Skeletal muscle satellite cell (primary cell): ENCODE measurements around the gene MTERF1. TPM values are rescaled to one million over a fixed set of nuclear protein-coding genes. Genes with fewer than 3 reads are reported as not detected.
A peak's percentile ranks its signal among the peaks of the same experiment; 100 is the strongest.

Experiments
- H3K27me3 ChIP-seq: 2 replicates; pipeline ENCODE4 v1.7.0; 2013; ENCODE audit warnings: low read length; ENCODE audit not compliant: control insufficient read depth, insufficient read depth
- H3K36me3 ChIP-seq: 2 replicates; pipeline ENCODE4 v1.7.0; 2013; ENCODE audit warnings: mild to moderate bottlenecking, control low read depth, low read length; ENCODE audit not compliant: insufficient read depth
- H3K4me1 ChIP-seq: 2 replicates; pipeline ENCODE4 v1.7.0; 2013; ENCODE audit warnings: low read length; ENCODE audit not compliant: control insufficient read depth, insufficient read depth
- H3K4me2 ChIP-seq: 2 replicates; pipeline ENCODE4 v1.7.0; 2013; ENCODE audit warnings: mild to moderate bottlenecking, low read length
- H3K4me3 ChIP-seq: 2 replicates; pipeline ENCODE4 v1.7.0; 2013; ENCODE audit warnings: low read length
- H3K9ac ChIP-seq: 2 replicates; pipeline ENCODE4 v1.7.0; 2013; ENCODE audit warnings: mild to moderate bottlenecking, low read depth, low read length, moderate library complexity
- H3K9me3 ChIP-seq: replicated peaks from 2 replicates; pipeline ENCODE4 v1.7.0; 2013; ENCODE audit warnings: mild to moderate bottlenecking, control low read depth, low read length
- total RNA-seq: library from RNA; depleted of rRNA; stranded (reverse); fragments of >200 nt; gene quantifications from 2 replicates; pipeline ENCODE4 v1.2.3, GENCODE V29; 2012; rRNA removed

Gene MTERF1, protein sequence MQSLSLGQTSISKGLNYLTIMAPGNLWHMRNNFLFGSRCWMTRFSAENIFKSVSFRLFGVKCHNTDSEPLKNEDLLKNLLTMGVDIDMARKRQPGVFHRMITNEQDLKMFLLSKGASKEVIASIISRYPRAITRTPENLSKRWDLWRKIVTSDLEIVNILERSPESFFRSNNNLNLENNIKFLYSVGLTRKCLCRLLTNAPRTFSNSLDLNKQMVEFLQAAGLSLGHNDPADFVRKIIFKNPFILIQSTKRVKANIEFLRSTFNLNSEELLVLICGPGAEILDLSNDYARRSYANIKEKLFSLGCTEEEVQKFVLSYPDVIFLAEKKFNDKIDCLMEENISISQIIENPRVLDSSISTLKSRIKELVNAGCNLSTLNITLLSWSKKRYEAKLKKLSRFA
- 10.3 and 14.2 TPM in 2 replicates for total RNA-seq

DNA sequence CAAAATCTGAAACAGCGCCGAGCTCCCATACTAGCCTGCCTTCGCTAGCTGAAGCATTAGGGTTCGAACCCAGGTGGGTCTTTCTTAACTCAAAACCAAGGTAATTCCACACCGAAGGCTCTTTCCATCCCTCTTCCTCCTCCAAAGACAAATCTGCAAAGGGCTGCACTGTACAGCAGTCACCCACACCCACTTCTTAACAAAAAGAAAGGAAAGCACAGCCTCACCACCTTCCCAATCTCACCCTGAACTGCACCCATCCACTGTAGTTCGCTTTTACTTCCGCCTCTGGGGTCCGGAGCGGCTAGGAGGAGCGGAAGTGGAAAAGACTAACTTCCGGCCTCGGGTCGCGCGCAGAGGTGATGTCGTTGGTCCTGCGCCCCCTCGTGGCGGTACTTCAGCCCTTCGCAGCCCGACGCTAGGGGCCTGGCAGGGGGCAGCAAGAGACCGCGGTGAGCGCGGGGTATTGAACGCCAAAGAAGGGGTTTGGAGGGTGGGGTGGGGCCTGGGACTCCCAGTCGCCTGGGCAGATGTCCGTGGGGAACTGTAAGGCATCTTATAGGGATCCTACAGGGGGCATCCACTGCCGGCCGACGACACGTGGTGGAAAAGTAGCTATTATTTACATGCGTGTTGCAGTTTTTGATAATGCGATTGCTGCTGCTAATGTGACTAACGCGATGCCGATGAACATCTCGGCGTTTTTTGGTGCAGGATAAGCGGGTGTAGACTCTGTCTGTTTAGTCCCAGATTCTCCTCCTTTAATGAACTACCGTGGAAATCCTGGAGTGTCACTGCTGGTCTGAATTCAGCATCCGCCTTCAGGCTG is at the start of gene MTERF1:
MTERF1 (minus strand) TSS at position 290 of the 829 bp plus-strand sequence. CDS start 619 bp downstream, outside the sequence.
- Histone ChIP-seq H3K4me1 (peaks cover 7% of the 10 kb centered on the region), H3K27me3 (no peaks in the 10 kb centered on the region)

DNA sequence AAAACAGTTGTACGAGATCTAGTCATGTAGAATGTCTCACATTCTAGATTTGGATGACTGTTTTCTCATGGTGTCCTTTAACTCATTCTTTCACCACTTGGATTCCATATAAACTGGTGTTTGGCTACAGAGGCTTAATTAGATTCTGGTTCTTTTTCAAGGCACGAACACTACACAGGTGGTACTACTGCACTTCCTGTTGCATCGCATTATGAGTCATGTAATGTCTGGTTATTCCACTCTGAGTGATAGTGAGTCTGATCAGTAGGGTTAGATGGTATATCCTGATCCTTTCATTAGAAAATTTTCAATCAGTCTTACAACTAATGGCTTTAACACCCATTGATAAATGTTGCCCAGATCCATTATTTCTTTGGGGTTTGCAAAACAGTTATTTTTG is 49.0 kb upstream of the MTERF1 start:
- H3K36me3 ChIP-seq, result no peaks in the 10 kb centered on the region
- no peak overlapping the region for H3K4me2 ChIP-seq
- no peak overlapping the region for H3K9ac ChIP-seq
- no peaks in the 10 kb centered on the region for H3K4me1 ChIP-seq
- peaks cover 6% of the 10 kb centered on the region for H3K27me3 ChIP-seq
- H3K9me3 ChIP-seq, result no peaks in the 10 kb centered on the region
- H3K4me3 ChIP-seq, result no peak overlapping the region

More for the DNA sequence above, at the start of gene MTERF1:
- Histone ChIP-seq H3K9me3 (no peaks in the 10 kb centered on the region), H3K9ac (peak within 1 kb of the TSS; percentile 91), H3K4me3 (peak within 1 kb of the TSS; percentile 87), H3K36me3 (no peaks in the 10 kb centered on the region), H3K4me2 (peak within 1 kb of the TSS; percentile 93)

DNA sequence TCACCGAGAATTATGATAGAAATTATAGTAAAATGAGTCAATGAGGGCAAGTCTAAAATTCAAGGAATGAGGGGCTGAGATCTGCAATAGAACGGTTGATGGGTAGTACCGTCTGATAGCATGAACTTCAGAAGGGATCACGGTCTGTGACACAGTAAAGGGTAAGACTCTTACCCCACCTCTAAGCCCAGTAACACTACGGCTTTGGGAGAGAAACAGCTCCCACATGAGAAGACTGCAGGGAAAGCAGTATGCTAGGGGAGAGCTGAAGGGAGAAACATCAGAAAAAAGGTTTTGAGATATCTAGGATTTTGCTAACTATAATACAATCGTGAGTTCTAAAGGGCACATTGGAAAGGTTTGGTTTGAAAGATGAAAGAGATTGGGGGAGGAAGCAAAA is 47.4 kb upstream of the MTERF1 start:
- H3K4me1 ChIP-seq, result no peaks in the 10 kb centered on the region
- H3K27me3 ChIP-seq, result peaks cover 6% of the 10 kb centered on the region
- no peak overlapping the region for H3K9ac ChIP-seq
- no peak overlapping the region for H3K4me3 ChIP-seq
- no peaks in the 10 kb centered on the region for H3K9me3 ChIP-seq
- no peak overlapping the region for H3K4me2 ChIP-seq
- no peaks in the 10 kb centered on the region for H3K36me3 ChIP-seq

DNA sequence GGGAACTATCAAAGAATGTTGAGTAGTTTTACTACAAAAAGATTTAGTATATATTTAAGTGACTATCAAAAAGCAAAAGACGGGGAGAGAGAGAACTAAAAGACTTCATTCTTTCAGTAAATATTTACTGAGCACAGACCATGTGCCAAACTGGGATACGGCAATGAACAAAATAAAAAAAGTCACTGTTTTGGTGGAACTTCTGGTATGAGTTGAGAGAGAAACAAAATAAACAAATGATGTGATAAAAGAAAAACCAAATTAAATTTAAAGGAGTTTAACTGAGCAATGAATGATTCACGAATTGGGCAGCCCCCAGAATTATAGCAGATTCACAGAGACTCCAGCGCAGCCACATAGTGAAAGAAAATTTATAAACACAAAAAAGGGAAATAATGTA is 42.4 kb upstream of the MTERF1 start:
- H3K27me3 ChIP-seq, result peaks cover 1% of the 10 kb centered on the region
- H3K9ac ChIP-seq, result no peak overlapping the region
- no peak overlapping the region for H3K4me3 ChIP-seq
- no peaks in the 10 kb centered on the region for H3K4me1 ChIP-seq
- no peak overlapping the region for H3K4me2 ChIP-seq
- no peaks in the 10 kb centered on the region for H3K36me3 ChIP-seq
- no peaks in the 10 kb centered on the region for H3K9me3 ChIP-seq

DNA sequence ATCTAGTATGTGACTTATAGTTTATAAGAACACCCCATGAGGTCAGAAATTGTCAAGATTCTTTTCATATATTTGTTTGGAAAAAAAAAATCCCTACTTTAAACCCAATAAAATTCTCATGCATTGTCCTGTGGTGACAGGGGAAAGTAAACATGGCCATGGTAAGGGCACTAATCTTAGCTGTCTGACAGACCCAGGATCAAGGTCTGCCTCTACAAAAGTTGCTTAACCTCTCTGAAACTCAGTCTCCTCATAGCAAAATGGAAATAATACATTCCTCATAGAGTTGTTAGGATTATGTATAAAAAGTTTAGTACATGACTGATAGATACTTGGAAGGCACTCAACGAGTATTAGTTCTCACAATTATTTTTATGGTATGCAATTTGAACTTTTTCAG is 37.9 kb upstream of the MTERF1 start:
- no peak overlapping the region for H3K4me2 ChIP-seq
- no peaks in the 10 kb centered on the region for H3K27me3 ChIP-seq
- no peaks in the 10 kb centered on the region for H3K9me3 ChIP-seq
- no peaks in the 10 kb centered on the region for H3K36me3 ChIP-seq
- no peak overlapping the region for H3K4me3 ChIP-seq
- H3K4me1 ChIP-seq, result peaks cover 29% of the 10 kb centered on the region
- H3K9ac ChIP-seq, result no peak overlapping the region

DNA sequence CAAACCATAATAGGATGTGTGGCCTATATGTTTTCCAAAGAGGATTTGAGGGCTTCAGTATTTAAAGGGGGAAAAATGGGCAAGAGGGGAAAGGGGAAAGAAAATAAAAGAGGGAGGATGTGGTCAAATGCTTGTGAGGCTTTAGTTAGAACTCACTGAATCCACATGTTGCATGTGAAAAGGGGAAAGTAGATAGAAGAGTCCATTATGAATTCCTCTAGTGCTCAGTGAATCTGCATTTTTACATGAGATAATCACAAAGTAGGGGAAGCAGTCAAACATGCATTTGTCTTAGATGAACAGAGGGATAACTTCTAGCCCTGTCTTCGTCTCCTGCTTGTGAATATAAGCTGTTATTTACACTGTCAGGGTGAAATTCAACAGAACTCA is 35.5 kb upstream of the MTERF1 start:
- Histone ChIP-seq H3K27me3 (no peaks in the 10 kb centered on the region), H3K4me2 (peak overlapping the region; percentile 42), H3K9ac (no peak overlapping the region), H3K36me3 (no peaks in the 10 kb centered on the region), H3K4me3 (no peak overlapping the region), H3K4me1 (peaks cover 39% of the 10 kb centered on the region), H3K9me3 (no peaks in the 10 kb centered on the region)

DNA sequence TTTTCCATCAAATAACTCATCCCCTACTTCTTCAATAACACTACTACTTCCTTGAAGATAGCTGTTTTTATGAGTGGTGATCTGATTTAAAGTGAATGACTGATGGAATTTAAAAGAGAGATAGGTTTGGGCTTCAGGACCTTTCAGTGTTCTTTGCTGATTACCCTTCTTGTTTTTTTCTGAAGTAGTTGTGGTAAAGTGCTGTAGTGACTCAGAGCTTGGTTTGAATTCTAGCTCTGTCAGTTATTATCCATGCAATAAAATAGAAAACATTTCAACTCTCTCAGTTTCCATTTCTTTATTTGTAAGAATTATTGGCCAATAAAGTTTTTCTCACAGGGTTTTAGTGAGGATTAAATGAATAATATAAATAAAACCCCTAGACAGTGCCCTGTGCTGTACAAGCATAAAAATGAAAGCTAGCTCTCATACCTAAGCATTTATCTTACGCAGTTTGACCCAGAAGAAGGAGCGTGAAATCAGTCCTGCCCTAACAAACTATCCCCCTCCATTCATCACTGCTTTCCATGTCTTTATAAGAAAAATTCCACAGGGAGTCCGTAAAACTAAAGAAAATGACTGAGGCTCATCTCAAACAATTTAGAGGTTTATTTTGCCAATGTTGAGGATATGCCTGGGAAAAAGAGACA is 35.0 kb upstream of the MTERF1 start:
- no peaks in the 10 kb centered on the region for H3K36me3 ChIP-seq
- H3K9me3 ChIP-seq, result no peaks in the 10 kb centered on the region
- H3K27me3 ChIP-seq, result no peaks in the 10 kb centered on the region

DNA sequence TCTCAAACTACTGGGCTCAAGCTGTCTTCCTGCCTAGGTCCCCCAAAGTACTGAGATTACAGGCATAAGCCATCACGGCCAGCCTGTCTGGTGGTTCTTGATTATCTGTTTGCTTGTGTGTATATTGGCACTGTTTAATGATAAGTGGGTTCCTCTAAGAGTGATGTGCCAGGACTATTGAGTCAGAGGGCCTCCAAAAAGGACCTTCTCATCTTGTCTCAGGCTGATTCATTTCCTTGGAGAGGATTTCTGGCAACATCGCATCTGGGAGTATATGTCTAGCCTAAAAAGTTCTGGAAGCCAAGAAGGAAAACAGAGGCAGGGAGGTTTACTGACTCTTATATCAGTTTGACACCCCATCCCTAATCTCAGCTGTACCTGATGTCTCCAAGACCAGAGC is 33.1 kb upstream of the MTERF1 start:
- Histone ChIP-seq H3K4me3 (peak overlapping the region; percentile 8), H3K4me1 (peaks cover 39% of the 10 kb centered on the region), H3K9me3 (no peaks in the 10 kb centered on the region), H3K4me2 (peak overlapping the region; percentile 57), H3K9ac (no peak overlapping the region), H3K27me3 (no peaks in the 10 kb centered on the region), H3K36me3 (no peaks in the 10 kb centered on the region)

More for the DNA sequence above, 35.0 kb upstream of the MTERF1 start:
- no peak overlapping the region for H3K4me3 ChIP-seq
- no peak overlapping the region for H3K9ac ChIP-seq
- peak overlapping the region; percentile 42 for H3K4me2 ChIP-seq
- peaks cover 39% of the 10 kb centered on the region for H3K4me1 ChIP-seq

DNA sequence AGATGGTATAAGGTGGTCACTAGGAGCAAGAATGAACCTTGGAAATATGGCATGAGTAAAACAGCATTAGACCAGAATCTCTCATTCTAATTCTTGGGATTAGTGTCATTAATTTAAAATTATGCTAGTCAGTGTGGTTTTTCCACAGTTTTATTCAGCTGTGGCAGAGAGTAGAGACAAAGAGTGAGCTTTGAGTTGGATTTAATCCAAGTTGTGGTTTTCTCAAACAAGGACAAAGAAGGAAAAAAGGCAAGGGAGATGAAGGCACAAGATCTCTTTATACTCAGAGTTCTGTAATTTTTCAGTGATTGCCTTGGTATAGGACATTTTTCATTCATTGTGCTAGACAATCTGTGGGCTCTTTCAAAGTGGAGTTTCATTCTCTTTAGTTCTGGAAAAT is 32.0 kb upstream of the MTERF1 start:
- H3K4me1 ChIP-seq, result peaks cover 39% of the 10 kb centered on the region
- H3K27me3 ChIP-seq, result no peaks in the 10 kb centered on the region
- H3K4me3 ChIP-seq, result no peak overlapping the region

DNA sequence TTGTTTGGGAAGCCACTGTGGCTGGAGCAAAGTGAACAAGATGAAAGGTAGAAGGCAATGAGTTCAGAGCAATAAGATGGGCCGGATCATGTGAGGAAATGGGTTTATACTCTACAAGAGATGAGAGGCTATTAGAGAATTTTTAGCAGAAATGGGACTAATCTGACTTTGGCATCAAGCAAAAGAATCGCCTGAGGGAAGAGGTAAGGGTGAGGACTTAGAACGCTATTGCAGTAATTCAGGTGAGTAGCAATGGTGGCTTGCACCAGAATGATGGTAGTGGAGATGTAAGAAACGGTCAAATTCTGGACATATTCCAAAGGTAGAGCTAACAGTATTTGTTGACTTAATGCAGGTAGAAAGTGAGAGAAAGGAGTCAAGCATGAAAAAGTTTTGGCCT is 30.6 kb upstream of the MTERF1 start:
- Histone ChIP-seq H3K9ac (no peak overlapping the region), H3K36me3 (no peaks in the 10 kb centered on the region), H3K4me1 (peaks cover 38% of the 10 kb centered on the region), H3K9me3 (no peaks in the 10 kb centered on the region), H3K4me3 (no peak overlapping the region), H3K27me3 (no peaks in the 10 kb centered on the region), H3K4me2 (no peak overlapping the region)

More for the DNA sequence above, 32.0 kb upstream of the MTERF1 start:
- Histone ChIP-seq H3K9ac (no peak overlapping the region), H3K36me3 (no peaks in the 10 kb centered on the region), H3K4me2 (no peak overlapping the region), H3K9me3 (no peaks in the 10 kb centered on the region)

DNA sequence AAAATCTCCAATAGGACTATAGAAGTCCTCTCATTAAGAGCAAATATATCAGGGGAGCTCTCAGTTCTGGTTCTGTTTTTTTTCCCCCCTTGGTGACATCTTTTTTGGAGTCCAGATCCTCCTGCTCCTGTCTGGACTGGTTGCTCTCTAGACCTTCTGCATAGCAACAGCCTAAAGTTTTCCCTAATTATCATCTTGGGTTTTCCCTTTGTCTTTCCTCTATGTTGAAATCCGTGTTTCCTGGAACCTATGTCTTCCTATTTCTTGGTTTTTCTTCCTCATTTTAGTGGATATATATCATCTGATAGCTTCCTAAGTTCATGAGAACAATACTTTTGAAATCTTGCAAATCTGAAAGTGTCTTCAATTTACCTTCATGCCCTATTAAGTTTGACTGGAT is 29.7 kb upstream of the MTERF1 start:
- Histone ChIP-seq H3K9ac (no peak overlapping the region), H3K36me3 (no peaks in the 10 kb centered on the region), H3K27me3 (no peaks in the 10 kb centered on the region), H3K4me1 (peaks cover 28% of the 10 kb centered on the region), H3K9me3 (no peaks in the 10 kb centered on the region), H3K4me3 (no peak overlapping the region), H3K4me2 (no peak overlapping the region)
